NOMO-1 treated with dmso at 0.1 percent for 144 hours (cell line): ENCODE measurements around the gene CDH13.

ENCODE experiments used
- DNase-seq: peaks from one replicate; lab custom pipeline; 2025; ENCODE audit not compliant: unreplicated experiment; lab: John Stamatoyannopoulos, UW

The CDH13 gene

GRCh38 chr16:83138976-83139690 is 512.4 kb downstream of the CDH13 start:
- no peak for DNase-seq

DNA sequence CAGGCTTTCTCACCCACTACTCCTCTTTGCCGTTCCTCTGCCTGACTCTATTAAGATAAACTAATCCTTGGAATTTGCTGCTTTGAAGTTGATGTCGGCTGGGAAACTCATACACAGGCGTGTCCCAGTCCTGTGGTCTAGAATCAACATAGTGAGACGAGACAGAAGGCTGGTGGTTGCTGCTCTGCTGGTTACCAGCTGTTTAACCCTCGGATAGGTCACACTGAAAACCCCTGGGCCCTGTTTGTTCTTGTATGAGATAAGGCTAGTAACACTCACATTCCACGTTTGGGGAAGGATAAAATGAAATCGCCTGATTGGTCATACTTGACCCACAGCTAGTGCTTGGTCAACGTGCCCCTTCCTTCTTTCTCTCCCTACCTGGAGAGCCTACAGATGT is 517.0 kb downstream of the CDH13 start:
- no peak for DNase-seq

DNA sequence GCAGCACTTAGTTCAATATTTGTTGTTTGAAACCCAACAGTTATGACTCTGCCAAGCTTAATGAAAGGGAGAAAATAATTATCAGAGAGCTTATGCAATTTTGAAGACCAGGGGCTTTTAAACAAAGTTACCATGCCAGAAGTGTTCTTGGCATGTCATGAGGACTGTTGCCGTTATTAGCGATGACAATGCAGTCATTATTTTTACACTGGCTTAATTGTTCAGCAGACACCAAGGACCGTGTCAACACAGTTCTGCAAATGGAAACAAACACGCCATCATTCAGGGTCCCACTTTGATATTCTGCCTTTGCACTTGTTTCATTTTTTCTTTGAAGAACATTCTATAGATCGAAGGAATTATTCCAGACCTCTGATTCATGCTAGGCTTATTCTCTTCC is 518.5 kb downstream of the CDH13 start:
- no peak for DNase-seq

GRCh38 chr16:83147244-83147643 is 520.5 kb downstream of the CDH13 start:
- no peak for DNase-seq

DNA sequence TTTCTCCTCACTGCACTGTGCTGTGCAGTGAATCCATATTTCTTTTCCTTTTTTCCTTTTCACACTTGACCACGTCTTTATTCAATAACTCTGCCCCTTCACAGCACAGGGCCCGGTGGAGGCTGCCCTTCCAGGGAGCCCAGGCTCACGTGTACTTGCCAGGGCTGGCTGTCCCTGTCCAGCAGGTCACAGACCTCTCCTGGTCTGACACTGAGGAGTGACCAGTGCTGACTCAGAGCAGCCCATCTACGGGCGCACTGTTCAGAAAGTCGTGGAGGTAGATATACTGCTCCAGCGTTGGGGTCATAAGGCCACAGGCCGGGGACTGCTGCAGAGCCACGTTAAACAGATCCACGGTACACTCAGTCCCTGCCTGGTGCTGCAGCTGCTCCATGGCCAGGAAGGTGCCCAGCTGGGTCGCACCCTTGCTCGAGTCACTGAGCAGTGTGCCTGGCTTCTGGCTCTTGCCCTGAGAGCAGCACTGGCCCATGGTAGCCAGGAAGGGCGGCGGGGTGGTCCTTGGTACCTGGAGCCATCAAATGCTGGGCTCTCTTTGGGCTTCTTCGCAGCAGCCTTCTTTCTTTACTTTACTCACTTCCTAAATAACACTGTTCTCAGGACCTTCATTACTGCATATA is 531.7 kb downstream of the CDH13 start:
- DNase-seq: no peak

DNA sequence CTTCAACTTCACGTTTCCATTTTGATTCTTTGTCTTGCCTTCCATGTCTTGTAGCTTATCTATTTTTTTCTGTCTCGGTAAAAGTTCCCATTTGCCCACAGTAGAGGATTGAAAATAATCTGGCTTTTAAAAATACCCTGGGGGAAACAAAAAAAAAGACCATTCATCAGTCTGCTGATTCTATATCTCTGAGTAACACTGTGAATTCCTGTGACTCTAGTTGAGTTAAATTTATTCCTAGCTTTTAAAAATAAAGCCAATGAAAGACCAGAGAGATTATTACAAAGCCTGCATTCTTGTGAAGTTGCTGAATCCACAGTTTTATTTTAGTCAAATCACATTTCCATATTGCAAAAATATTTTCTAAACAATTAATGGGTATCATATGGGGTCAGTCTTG is 532.3 kb downstream of the CDH13 start:
- no peak for DNase-seq

DNA sequence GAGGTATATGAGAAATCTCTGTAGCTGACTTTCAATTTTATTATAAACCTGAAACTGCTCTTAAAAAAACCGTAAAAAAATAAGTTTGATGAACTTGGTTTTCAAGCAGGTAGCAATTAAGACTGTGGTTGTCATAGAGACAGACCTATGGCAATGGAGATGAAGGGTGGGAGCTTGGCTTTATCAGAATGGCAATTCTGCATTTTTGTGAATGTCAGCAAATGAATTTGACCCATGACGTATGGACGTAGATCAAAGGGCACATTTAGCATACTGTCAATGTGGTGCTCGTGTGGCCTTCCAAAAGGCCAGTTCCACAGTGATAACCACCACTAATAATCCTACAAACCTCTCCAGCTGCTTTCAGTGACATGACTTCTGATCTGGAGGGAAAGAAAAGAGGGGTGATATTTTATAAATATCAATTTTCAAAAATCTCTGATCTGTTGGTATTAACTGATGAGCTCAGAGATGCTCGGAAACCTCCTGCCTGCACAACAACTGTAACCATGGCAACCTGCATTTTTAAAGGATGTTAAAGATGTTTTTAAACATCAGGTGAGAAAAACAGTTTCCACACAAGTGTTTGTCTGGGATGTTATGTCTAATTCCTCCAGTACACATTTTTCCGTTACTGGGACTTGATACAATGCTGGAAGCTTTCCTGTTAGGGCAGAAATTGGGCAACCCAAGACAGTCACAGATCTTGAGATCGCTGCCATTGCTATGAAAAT is 533.7 kb downstream of the CDH13 start:
- no peak for DNase-seq

- no peak for DNase-seq
These were observed 536.0 kb downstream of the CDH13 start for GRCh38 chr16:83162791-83163190.

- DNase-seq: no peak
These were observed 538.0 kb downstream of the CDH13 start for GRCh38 chr16:83164816-83165215.

DNA sequence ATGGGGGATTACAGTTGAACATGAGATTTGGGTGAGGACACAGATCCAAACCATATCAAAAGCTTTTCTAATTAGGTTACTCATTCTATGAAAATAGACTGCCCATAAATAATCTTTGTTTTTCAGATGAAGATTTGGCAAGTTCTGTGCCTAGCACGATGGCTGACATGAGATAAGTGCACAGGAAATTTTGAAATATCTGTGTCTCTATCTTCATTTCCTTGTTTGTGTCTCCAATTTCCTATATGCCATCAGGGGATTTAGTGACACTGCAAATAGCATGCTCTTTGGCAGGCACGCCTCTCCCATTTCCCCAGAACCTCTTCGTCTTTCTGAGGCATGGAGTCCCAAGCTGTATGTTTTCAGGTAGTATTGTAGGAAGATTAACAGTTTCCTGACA is 544.6 kb downstream of the CDH13 start:
- DNase-seq: no peak

DNA sequence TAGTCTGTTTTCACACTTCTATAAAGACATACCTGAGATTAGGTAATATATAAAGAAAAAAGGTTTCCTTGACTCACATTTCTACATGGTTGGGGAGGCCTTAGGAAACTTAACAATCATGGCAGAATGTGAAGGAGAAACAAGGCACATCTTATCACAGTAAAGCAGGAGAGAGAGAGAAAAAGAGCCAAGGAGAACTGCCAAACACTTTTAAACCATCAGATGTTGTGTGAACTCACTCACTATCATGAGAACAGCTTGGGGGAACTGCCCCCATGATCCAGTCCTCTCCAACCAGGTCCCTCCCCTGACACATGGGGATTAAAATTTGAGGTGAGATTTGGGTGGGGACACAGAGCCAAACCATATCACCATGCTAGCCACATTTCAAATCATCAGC is 547.9 kb downstream of the CDH13 start:
- no peak for DNase-seq

DNA sequence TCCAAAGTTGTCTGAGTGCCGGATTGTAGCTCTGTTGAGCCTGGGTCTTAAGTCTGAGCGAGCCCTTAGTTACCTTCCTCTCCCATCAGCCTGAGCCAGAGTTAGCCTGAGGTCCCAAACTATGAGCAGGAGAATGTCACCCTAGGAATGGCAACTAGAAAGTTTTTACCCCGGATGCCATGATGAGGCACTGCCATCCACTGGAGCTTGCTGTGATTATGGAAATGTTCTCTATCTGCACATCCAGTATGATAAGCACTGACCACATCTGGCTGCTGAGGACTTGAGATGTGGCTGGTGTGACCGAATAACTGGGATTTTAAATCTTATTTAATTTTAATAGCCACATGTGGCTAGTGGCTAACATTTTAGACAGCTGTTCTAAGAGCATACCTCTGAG is 550.0 kb downstream of the CDH13 start:
- no peak for DNase-seq

GRCh38 chr16:83185902-83186301 is 559.1 kb downstream of the CDH13 start:
- DNase-seq: no peak

- DNase-seq: no peak
These were observed 560.6 kb downstream of the CDH13 start for GRCh38 chr16:83187405-83187804.

DNA sequence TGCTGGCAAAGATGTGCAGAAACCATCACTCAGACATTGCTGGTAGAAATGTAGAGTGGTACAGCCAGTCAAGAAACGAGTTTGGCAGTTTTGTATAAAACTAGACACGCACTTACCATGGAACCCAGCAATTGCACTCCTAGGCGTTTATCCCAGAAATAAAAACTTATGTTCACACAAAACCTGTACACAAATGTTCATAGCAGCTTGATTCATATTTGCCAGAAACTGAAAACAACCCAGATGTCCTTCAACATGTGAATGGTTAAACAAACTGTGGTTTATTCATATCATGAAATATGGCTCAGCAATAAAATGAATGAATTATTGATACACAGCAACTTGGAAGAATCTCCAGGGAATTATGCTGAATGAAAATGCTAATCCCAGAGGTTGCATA is 570.0 kb downstream of the CDH13 start:
- DNase-seq: no peak

- DNase-seq: no peak
These were observed 570.7 kb downstream of the CDH13 start for GRCh38 chr16:83197450-83197849.

GRCh38 chr16:83198977-83199376 is 572.2 kb downstream of the CDH13 start:
- no peak for DNase-seq

- DNase-seq: no peak
These were observed 573.4 kb downstream of the CDH13 start for GRCh38 chr16:83200005-83200779.

GRCh38 chr16:83201748-83202147 is 575.0 kb downstream of the CDH13 start:
- no peak for DNase-seq

GRCh38 chr16:83205896-83206295 is 579.1 kb downstream of the CDH13 start:
- DNase-seq: no peak

DNA sequence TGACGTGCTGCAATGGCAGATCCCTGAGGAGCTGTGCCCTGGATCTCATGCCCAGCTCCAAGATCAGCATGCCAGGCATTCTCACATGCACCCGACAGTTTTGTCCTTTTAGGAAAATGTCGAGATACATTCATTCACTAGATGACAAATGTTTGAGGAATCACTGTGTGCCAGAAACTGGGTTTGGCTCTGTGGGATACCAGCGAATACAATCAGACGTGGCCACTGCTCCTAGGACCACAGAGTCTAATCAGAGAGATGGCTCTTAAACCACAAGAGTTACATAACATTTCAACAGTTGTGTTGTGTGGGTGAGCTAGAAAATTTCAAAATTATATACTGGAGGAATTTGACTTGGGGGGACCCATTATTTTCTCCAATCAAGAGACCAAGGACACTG is 579.7 kb downstream of the CDH13 start:
- DNase-seq: no peak

DNA sequence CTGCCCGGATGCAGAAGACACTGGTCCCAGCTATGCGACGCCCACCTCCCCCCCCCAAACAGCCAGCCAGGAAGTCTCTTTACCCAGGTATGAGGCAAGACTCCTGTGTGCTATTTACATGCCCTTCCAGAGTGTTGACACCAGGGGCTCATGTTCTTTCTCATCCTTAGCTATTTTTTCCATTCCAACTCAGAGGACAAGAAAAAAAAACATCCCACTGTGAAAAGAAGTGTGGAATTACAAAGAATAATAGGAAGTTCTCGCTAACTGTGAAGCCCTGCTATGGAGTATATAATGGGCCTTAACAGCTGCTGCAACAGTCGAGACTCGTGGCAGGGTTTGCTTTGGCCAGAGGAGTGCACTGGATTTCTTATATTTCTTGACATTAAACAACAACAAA is 584.9 kb downstream of the CDH13 start:
- no peak for DNase-seq
